ENCODE measurements around the gene GPR65. TPM values are rescaled to one million over a fixed set of nuclear protein-coding genes. Genes with fewer than 3 reads are reported as not detected.
A peak's percentile ranks its signal among the peaks of the same experiment; 100 is the strongest.

The GPR65 gene
- total RNA-seq, 1 donor from 2014 or later = 8.2 TPM

GRCh38 chr14:87992718-87993628, 12.0 kb upstream of the GPR65 start, which contains the start of gene GALC:
Gene GALC, minus strand, starts transcription at chr14:87993182. Its CDS starts 18 bp downstream, at chr14:87993164.
- intact Hi-C loops (cut with micrococcal nuclease) = loop anchor here (1.0 to 5.0 kb wide), 7 partner anchors 13 to 1962 kb away; partner anchors contain the start of genes EFCAB11, SPATA7, TDP1 and ZC3H14
- H3K27ac Mint-ChIP-seq = peak within 1 kb of the TSS; percentile 98
- no peaks in the 10 kb centered on the region for H3K9me3 Mint-ChIP-seq
- H3K27me3 Mint-ChIP-seq (ENCODE audit: insufficient read depth) = no peaks in the 10 kb centered on the region
- H3K4me1 Mint-ChIP-seq (ENCODE audit: low read depth) = peaks cover 55% of the 10 kb centered on the region
- peaks cover 4% of the 10 kb centered on the region for H3K36me3 Mint-ChIP-seq (ENCODE audit: low read depth)
- DNase-seq (ENCODE audit: low spot score) = peak; percentile 93
- peak within 1 kb of the TSS; percentile 92 for H3K4me3 Mint-ChIP-seq

- Mint-ChIP-seq H3K9me3 (no peaks in the 10 kb centered on the region), H3K4me3 (peak overlapping the region; percentile 8), H3K4me1 (ENCODE audit: low read depth) (peaks cover 57% of the 10 kb centered on the region), H3K27ac (peak overlapping the region; percentile 86), H3K36me3 (ENCODE audit: low read depth) (peaks cover 4% of the 10 kb centered on the region), H3K27me3 (ENCODE audit: insufficient read depth) (no peaks in the 10 kb centered on the region)
- intact Hi-C loops (cut with micrococcal nuclease) = loop anchor here (5.0 kb wide), 2 partner anchors 32 to 392 kb away; partner anchors contain the start of gene SPATA7
- no peak for DNase-seq (ENCODE audit: low spot score)
These were observed 10.0 kb upstream of the GPR65 start for GRCh38 chr14:87994974-87995373.

GRCh38 chr14:87995500-87996290, 9.2 kb upstream of the GPR65 start:
- Mint-ChIP-seq H3K36me3 (ENCODE audit: low read depth) (peaks cover 4% of the 10 kb centered on the region), H3K27me3 (ENCODE audit: insufficient read depth) (no peaks in the 10 kb centered on the region), H3K27ac (peak overlapping the region; percentile 86), H3K4me1 (ENCODE audit: low read depth) (peaks cover 57% of the 10 kb centered on the region), H3K4me3 (no peak overlapping the region), H3K9me3 (no peaks in the 10 kb centered on the region)
- intact Hi-C loops (cut with micrococcal nuclease) = no loop called here
- no peak for DNase-seq (ENCODE audit: low spot score)

- Mint-ChIP-seq H3K36me3 (ENCODE audit: low read depth) (peaks cover 4% of the 10 kb centered on the region), H3K27ac (no peak overlapping the region), H3K27me3 (ENCODE audit: insufficient read depth) (no peaks in the 10 kb centered on the region), H3K4me1 (ENCODE audit: low read depth) (peaks cover 57% of the 10 kb centered on the region), H3K4me3 (no peak overlapping the region), H3K9me3 (no peaks in the 10 kb centered on the region)
- no peak for DNase-seq (ENCODE audit: low spot score)
- intact Hi-C loops (cut with micrococcal nuclease) = no loop called here
These were observed 8.7 kb upstream of the GPR65 start for GRCh38 chr14:87996291-87996592.

GRCh38 chr14:87998482-87998881, 6.5 kb upstream of the GPR65 start:
- H3K36me3 Mint-ChIP-seq (ENCODE audit: low read depth) = peaks cover 2% of the 10 kb centered on the region
- DNase-seq (ENCODE audit: low spot score) = no peak
- no peaks in the 10 kb centered on the region for H3K9me3 Mint-ChIP-seq
- peaks cover 50% of the 10 kb centered on the region for H3K4me1 Mint-ChIP-seq (ENCODE audit: low read depth)
- no peak overlapping the region for H3K27ac Mint-ChIP-seq
- H3K27me3 Mint-ChIP-seq (ENCODE audit: insufficient read depth) = no peaks in the 10 kb centered on the region
- no peak overlapping the region for H3K4me3 Mint-ChIP-seq
- intact Hi-C loops (cut with micrococcal nuclease) = no loop called here

- no peaks in the 10 kb centered on the region for H3K9me3 Mint-ChIP-seq
- DNase-seq (ENCODE audit: low spot score) = no peak
- no peaks in the 10 kb centered on the region for H3K27me3 Mint-ChIP-seq (ENCODE audit: insufficient read depth)
- H3K4me1 Mint-ChIP-seq (ENCODE audit: low read depth) = peaks cover 43% of the 10 kb centered on the region
- no peak overlapping the region for H3K4me3 Mint-ChIP-seq
- intact Hi-C loops (cut with micrococcal nuclease) = no loop called here
- peaks cover under 1% of the 10 kb centered on the region for H3K36me3 Mint-ChIP-seq (ENCODE audit: low read depth)
- no peak overlapping the region for H3K27ac Mint-ChIP-seq
These were observed 5.7 kb upstream of the GPR65 start for GRCh38 chr14:87999277-87999676.

GRCh38 chr14:88002421-88003075, 2.4 kb upstream of the GPR65 start:
- H3K4me3 Mint-ChIP-seq = no peak overlapping the region
- H3K27me3 Mint-ChIP-seq (ENCODE audit: insufficient read depth) = no peaks in the 10 kb centered on the region
- peak overlapping the region; percentile 41 for H3K27ac Mint-ChIP-seq
- H3K4me1 Mint-ChIP-seq (ENCODE audit: low read depth) = peaks cover 47% of the 10 kb centered on the region
- intact Hi-C loops (cut with micrococcal nuclease) = loop anchor here (10.0 kb wide), 1 partner anchor 1612 kb away; no protein-coding TSS in a partner anchor
- peaks cover 5% of the 10 kb centered on the region for H3K36me3 Mint-ChIP-seq (ENCODE audit: low read depth)
- no peaks in the 10 kb centered on the region for H3K9me3 Mint-ChIP-seq
- no peak for DNase-seq (ENCODE audit: low spot score)

GRCh38 chr14:88003425-88003824, 1.5 kb upstream of the GPR65 start:
- H3K9me3 Mint-ChIP-seq = no peaks in the 10 kb centered on the region
- no peak overlapping the region for H3K4me3 Mint-ChIP-seq

GRCh38 chr14:88004506-88005036, 364 bp upstream of the GPR65 start:
- intact Hi-C loops (cut with micrococcal nuclease) = loop anchor here (5.0 to 10.0 kb wide), 6 partner anchors 38 to 1953 kb away; partner anchors contain the start of genes TDP1, TTC8 and ZC3H14
- DNase-seq (ENCODE audit: low spot score) = no peak
- Mint-ChIP-seq H3K27ac (peak overlapping the region; percentile 91), H3K27me3 (ENCODE audit: insufficient read depth) (no peaks in the 10 kb centered on the region), H3K4me1 (ENCODE audit: low read depth) (peaks cover 59% of the 10 kb centered on the region), H3K9me3 (no peaks in the 10 kb centered on the region), H3K4me3 (peak overlapping the region; percentile 93), H3K36me3 (ENCODE audit: low read depth) (peaks cover 19% of the 10 kb centered on the region)

More at GRCh38 chr14:88003425-88003824, 1.5 kb upstream of the GPR65 start:
- intact Hi-C loops (cut with micrococcal nuclease) = loop anchor here (10.0 kb wide), 1 partner anchor 1611 kb away; no protein-coding TSS in a partner anchor
- Mint-ChIP-seq H3K4me1 (ENCODE audit: low read depth) (peaks cover 56% of the 10 kb centered on the region), H3K27ac (no peak overlapping the region), H3K36me3 (ENCODE audit: low read depth) (peaks cover 10% of the 10 kb centered on the region), H3K27me3 (ENCODE audit: insufficient read depth) (no peaks in the 10 kb centered on the region)
- no peak for DNase-seq (ENCODE audit: low spot score)

GRCh38 chr14:88005978-88006851, 1.3 kb downstream of the GPR65 start:
- intact Hi-C loops (cut with micrococcal nuclease) = loop anchor here (1.0 to 10.0 kb wide), 10 partner anchors 13 to 1951 kb away; partner anchors contain the start of genes EML5, GALC, SPATA7 and TDP1
- H3K4me3 Mint-ChIP-seq = peak overlapping the region; percentile 93
- H3K9me3 Mint-ChIP-seq = no peaks in the 10 kb centered on the region
- DNase-seq (ENCODE audit: low spot score) = peak; percentile 68
- H3K4me1 Mint-ChIP-seq (ENCODE audit: low read depth) = peaks cover 70% of the 10 kb centered on the region
- H3K36me3 Mint-ChIP-seq (ENCODE audit: low read depth) = peaks cover 31% of the 10 kb centered on the region
- H3K27ac Mint-ChIP-seq = peak overlapping the region; percentile 94
- H3K27me3 Mint-ChIP-seq (ENCODE audit: insufficient read depth) = no peaks in the 10 kb centered on the region

- peak overlapping the region; percentile 67 for H3K4me3 Mint-ChIP-seq
- H3K27ac Mint-ChIP-seq = peak overlapping the region; percentile 78
- H3K27me3 Mint-ChIP-seq (ENCODE audit: insufficient read depth) = no peaks in the 10 kb centered on the region
- no peaks in the 10 kb centered on the region for H3K9me3 Mint-ChIP-seq
- H3K36me3 Mint-ChIP-seq (ENCODE audit: low read depth) = peaks cover 41% of the 10 kb centered on the region
- DNase-seq (ENCODE audit: low spot score) = no peak
- peaks cover 76% of the 10 kb centered on the region for H3K4me1 Mint-ChIP-seq (ENCODE audit: low read depth)
- intact Hi-C loops (cut with micrococcal nuclease) = loop anchor here (2.0 to 10.0 kb wide), 8 partner anchors 35 to 1950 kb away; partner anchors contain the start of genes EML5, SPATA7, TDP1 and TTC8
These were observed 2.7 kb downstream of the GPR65 start for GRCh38 chr14:88007608-88008007.

All from activated T-helper 1 cell treated with anti-CD3 and anti-CD28 coated beads, Interleukin-12 subunit alpha, Interleukin-12 subunit beta, Interleukin-2, Interleukin-4 antibody, amounts not matched to agents 30 ng/mL and 10 ng/mL and 1 ng/mL, durations not matched to agents 14 hours and 24 hours and 36 hours (primary cell).